Gastroesophageal sphincter (tissue), 3 donors: ENCODE results near the gene NEUROD2.

Source experiments
- EP300 ChIP-seq: sonication (generic); formaldehyde crosslinking; IDR thresholded peaks from one replicate; pipeline ENCODE4 v1.6.1; 2017; ENCODE audit warnings: antibody characterized with exemption, mild to moderate bottlenecking
- POLR2A ChIP-seq, 2 donors: fragments of 450-650 bp; IDR thresholded peaks; one replicate each; pipeline ENCODE4 v1.6.1; 2017; ENCODE audit warnings: antibody characterized with exemption in 2 of 2, mild to moderate bottlenecking in 2 of 2, moderate library complexity in 1 of 2
- POLR2AphosphoS5 ChIP-seq: sonication (generic); formaldehyde crosslinking; IDR thresholded peaks from one replicate; pipeline ENCODE4 v1.6.1; 2017; ENCODE audit warnings: antibody characterized with exemption
- TF ChIP-seq, protein P1 (sequence below), 4 experiments: fragments of 200-600 bp in 2 of 4; fragments of 450-650 bp in 2 of 4; sonication (generic) in 1 of 4; IDR thresholded peaks; one replicate each; pipeline ENCODE4 v1.5.1; 2017 to 2019; ENCODE audit warnings: antibody characterized with exemption in 4 of 4, mild to moderate bottlenecking in 2 of 4, moderate library complexity in 2 of 4

DNA sequence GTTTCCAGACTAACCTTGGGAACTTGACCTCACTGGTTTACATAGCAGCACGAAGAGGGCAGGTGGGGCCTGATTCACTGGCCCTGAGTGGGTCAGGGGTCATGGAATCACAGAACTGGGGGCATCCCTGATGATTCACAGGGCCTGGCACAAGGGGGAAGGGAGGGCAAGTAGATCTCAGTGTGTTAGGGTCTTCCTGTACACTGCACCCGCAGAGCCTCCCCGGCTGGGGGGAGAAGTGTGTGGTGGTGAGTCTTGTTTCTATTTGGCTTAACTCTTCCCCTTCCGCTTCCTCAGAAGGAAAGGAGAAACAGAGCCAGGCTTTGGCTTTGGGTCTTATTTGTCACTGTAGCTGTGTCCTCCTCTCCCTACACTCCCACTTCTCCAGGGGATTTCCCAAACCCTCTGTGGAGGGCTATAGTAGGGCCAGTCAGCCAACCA, 32.9 kb upstream of the NEUROD2 start:
- TF ChIP-seq POLR2A (IDR thresholded peaks at IDR 0.05) (no peak), POLR2AphosphoS5 (no peak), EP300 (no peak)
- TF ChIP-seq, protein P1, sequence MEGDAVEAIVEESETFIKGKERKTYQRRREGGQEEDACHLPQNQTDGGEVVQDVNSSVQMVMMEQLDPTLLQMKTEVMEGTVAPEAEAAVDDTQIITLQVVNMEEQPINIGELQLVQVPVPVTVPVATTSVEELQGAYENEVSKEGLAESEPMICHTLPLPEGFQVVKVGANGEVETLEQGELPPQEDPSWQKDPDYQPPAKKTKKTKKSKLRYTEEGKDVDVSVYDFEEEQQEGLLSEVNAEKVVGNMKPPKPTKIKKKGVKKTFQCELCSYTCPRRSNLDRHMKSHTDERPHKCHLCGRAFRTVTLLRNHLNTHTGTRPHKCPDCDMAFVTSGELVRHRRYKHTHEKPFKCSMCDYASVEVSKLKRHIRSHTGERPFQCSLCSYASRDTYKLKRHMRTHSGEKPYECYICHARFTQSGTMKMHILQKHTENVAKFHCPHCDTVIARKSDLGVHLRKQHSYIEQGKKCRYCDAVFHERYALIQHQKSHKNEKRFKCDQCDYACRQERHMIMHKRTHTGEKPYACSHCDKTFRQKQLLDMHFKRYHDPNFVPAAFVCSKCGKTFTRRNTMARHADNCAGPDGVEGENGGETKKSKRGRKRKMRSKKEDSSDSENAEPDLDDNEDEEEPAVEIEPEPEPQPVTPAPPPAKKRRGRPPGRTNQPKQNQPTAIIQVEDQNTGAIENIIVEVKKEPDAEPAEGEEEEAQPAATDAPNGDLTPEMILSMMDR (IDR thresholded peaks at IDR 0.05) = no peak
